Keratinocyte (primary cell): ENCODE results near the gene PRG2.

Experiments
- CTCF ChIP-seq, 3 experiments: IDR thresholded peaks in 1 of 3; conservative IDR thresholded peaks in 1 of 3; optimal IDR thresholded peaks in 1 of 3; 2 replicates in 2 of 3; 3 replicates in 1 of 3; pipeline versions ENCODE3 to v1.5.1; 2011; ENCODE audit warnings: low read length in 3 of 3, mild to moderate bottlenecking in 3 of 3, moderate library complexity in 2 of 3, control low read depth in 1 of 3, inconsistent platforms in 1 of 3; ENCODE audit not compliant: insufficient read depth in 2 of 3; ENCODE audit errors: extremely low read depth in 1 of 3
- EZH2 ChIP-seq: IDR thresholded peaks from one replicate; pipeline ENCODE4 v1.6.1; 2012; ENCODE audit warnings: inconsistent platforms, mild to moderate bottlenecking, low read length, moderate library complexity

- TF ChIP-seq CTCF (optimal IDR thresholded peaks at IDR 0.05 in 1 of 3, IDR thresholded peaks at IDR 0.05 in 1 of 3, conservative IDR thresholded peaks at IDR 0.05 in 1 of 3; ENCODE audit: extremely low read depth in 1 of 3, insufficient read depth in 2 of 3, low read length in 3 of 3) (no peak), EZH2 (no peak)
These were observed 11.9 kb upstream of the PRG2 start for GRCh38 chr11:57402188-57403002.
